ENCODE measurements around the gene EPHA1.

EPHA1 gene

GRCh38 chr7:143408686-143409561, at the start of gene EPHA1:
EPHA1 (minus strand) TSS chr7:143408856; CDS start chr7:143408805, 51 bp downstream.
- peak; percentile 18 for DNase-seq

- no peak for DNase-seq
Observed at GRCh38 chr7:143458263-143458662, 49.6 kb upstream of the EPHA1 start.

GRCh38 chr7:143456992-143457793, 48.5 kb upstream of the EPHA1 start:
- no peak for DNase-seq

- DNase-seq, result no peak
Observed at GRCh38 chr7:143455942-143456341, 47.3 kb upstream of the EPHA1 start.

- no peak for DNase-seq
Observed at GRCh38 chr7:143455491-143455890, 46.8 kb upstream of the EPHA1 start.

- no peak for DNase-seq
Observed at GRCh38 chr7:143454091-143454680, 45.5 kb upstream of the EPHA1 start.

GRCh38 chr7:143452495-143452894, 43.8 kb upstream of the EPHA1 start:
- no peak for DNase-seq

- no peak for DNase-seq
Observed at GRCh38 chr7:143451746-143452145, 43.1 kb upstream of the EPHA1 start.

- DNase-seq, result no peak
Observed at GRCh38 chr7:143451122-143451521, 42.5 kb upstream of the EPHA1 start.

- no peak for DNase-seq
Observed at GRCh38 chr7:143449793-143450192, 41.1 kb upstream of the EPHA1 start.

- DNase-seq, result no peak
Observed at GRCh38 chr7:143448429-143448828, 39.8 kb upstream of the EPHA1 start.

- DNase-seq, result peak; percentile 18
Observed at GRCh38 chr7:143447466-143447865, 38.8 kb upstream of the EPHA1 start.

GRCh38 chr7:143444785-143445184, 36.1 kb upstream of the EPHA1 start:
- DNase-seq, result no peak

GRCh38 chr7:143444063-143444782, 35.6 kb upstream of the EPHA1 start:
- no peak for DNase-seq

- no peak for DNase-seq
Observed at GRCh38 chr7:143443153-143443552, 34.5 kb upstream of the EPHA1 start, which contains the start of gene TAS2R60. TAS2R60 (plus strand) TSS chr7:143443453; CDS start chr7:143443453, 0 bp downstream.

GRCh38 chr7:143439866-143440265, 31.2 kb upstream of the EPHA1 start:
- no peak for DNase-seq

- DNase-seq, result no peak
Observed at GRCh38 chr7:143437578-143437977, 28.9 kb upstream of the EPHA1 start.

- no peak for DNase-seq
Observed at GRCh38 chr7:143436325-143436946, 27.8 kb upstream of the EPHA1 start.

- no peak for DNase-seq
Observed at GRCh38 chr7:143435266-143435665, 26.6 kb upstream of the EPHA1 start.

- no peak for DNase-seq
Observed at GRCh38 chr7:143434660-143435059, 26.0 kb upstream of the EPHA1 start.

GRCh38 chr7:143433759-143434158, 25.1 kb upstream of the EPHA1 start:
- no peak for DNase-seq

GRCh38 chr7:143431109-143431508, 22.5 kb upstream of the EPHA1 start:
- DNase-seq, result no peak

Measured in retina (tissue), 1 donor.